Activated CD4-positive, alpha-beta T cell treated with anti-CD3 and anti-CD28 coated beads, Interleukin-10, Interleukin-2, amounts not matched to agents 100 ng/mL and 50 ng/mL, durations not matched to agents 16 hours and 8 hours (primary cell): ENCODE results near the gene KIAA1671.

ENCODE experiments used
- DNase-seq: peaks from one replicate; pipeline ENCODE4 v3.0.0-alpha.2; 2020

The KIAA1671 gene

DNA sequence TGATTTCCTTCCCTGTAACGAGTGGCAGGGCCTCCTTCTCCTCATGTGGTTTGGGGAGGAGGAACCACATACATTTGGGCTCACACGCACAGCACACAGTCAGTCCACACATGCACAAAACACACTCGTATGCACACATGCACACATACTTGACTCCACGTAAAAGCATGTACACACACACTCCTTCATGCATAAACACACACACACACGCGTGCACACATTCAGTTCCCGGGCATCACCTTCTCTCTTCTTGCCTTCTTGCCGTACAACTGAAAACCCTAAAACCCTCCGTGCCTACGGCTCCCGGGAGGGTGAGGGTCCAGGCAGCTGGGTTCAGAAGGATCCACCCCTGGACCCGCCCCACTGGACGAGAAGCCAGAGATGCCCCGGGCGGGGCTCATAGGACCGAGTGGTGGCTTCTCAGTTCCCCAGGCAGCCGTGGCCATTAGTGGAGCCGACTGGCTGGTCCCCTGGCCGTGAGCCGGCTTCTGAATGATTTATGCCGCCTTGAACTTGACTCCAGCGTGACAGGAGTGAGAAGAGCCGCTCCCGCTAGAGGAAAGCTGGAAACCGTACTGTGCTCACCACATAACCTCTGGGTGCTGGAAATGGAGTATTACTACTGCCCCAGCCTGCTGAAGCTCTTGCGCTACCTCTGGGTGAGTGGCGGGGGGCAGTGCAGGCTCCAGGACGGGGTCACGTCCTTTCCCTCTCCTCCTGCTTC is 117.4 kb downstream of the KIAA1671 start:
- DNase-seq = peak; percentile 82

DNA sequence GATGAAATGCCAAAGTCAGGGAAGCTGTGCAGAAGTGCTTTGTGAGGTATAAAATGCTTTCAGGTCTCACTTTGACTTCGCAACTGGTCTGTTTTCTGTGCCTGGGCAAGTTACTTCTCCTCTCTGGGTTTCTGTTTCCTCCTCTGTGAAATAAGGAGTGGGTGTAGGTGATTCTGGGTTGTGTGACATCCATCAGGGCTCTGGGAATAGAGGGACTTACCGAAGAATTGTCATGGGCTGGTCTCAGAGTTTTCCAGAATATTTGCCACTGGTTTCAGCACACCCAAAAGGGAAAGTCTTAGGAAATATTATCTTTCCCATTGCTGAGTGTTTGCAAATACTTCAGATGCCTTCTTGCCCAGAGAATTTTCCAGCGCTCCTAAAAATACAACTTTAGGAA is 118.4 kb downstream of the KIAA1671 start:
- DNase-seq = peak; percentile 75

DNA sequence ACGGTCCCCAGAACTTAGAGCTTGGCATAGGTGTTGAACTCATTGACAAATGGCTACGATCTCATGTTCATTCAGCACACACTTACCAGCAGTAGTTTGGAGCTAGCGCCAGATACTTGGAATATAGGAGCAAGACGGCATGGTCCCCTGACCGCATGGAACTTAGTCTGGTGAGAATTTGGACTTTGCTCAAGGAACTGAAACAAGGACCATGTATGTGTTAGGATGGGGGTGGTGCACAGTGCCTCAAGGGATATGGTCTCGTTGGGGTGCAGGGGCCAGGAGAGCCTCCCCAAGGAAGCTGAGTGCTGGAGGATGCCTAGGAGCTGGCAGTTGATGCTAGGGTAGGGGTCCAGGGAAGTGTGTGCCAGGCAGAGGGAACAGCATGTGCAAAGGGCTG is 119.2 kb downstream of the KIAA1671 start:
- DNase-seq = peak; percentile 41

DNA sequence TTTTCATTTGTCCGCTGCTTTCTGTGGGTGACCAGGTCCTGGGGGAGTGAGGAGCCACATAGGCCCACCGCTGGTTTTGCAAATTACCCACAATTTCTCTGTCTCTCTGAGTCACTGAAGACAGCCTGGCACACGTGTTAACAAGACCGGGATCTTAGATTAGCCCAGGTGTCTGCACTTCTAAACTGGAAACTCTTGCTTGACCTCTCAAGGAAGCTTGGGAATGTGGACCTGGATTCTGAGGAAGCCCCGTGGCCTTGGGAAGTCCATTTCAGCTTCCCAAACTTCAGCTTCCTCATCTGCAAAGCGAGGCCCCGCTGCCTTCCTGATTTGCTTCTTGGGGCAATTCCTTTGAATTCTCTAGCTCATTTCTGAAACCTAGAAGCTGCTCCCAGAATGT is 119.9 kb downstream of the KIAA1671 start:
- peak; percentile 49 for DNase-seq

DNA sequence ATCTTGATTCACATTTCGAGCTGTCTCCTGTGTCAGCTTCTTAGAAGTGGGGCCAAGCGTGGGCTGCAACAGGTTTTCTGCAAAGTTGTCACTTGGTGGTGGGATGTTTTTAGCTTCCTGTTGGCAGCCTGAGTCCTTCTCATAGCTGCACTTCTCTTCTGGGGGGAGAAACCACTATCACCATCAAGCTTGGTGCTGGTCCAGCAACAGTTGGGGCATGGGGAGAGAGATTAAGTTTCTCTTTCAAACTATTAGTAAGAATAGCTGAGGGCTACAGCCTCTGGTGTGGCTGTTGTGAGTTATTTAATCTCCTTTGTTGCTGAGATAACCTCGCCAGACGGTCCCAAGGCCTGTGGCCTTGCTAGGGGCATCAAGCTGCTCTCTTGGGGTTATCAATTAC is 123.8 kb downstream of the KIAA1671 start:
- peak; percentile 80 for DNase-seq

DNA sequence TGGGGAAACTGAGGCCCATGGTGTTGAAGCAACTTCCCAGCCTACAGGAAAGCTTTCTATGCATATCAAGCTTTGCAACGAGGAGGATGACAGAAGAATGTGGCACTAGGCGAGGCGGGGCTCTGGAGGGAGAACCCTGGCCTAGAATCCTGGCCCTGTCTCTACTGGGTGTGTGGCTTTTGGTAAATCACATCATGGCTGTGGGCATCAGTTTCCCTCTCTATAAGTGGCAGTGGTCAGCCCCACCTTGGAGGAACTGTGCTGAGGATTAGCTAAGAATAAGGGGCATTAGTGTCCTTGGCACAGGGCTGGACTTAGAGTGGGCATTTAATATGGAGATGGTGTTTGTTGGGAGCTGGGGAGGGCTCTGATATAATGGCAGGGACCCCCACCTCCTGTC is 124.5 kb downstream of the KIAA1671 start:
- no peak for DNase-seq

DNA sequence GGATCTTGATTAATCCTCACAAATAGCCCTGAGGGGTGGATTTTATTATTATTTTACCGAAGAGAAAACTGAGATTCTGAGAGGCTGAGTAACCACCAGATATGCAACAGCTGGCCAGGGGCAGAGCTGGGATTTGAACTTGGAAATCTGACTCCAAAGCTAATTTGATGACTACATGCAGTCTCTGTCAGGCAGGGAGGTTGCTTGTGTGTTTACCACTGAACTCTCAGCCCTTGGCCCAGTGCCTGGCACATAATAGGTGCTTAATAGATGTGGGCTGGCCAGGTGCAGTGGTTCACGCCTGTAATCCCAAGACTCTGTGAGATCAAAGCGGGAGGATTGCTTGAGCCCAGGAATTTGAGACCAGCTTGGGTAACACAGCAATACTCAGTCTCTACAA is 125.4 kb downstream of the KIAA1671 start:
- DNase-seq = no peak

DNA sequence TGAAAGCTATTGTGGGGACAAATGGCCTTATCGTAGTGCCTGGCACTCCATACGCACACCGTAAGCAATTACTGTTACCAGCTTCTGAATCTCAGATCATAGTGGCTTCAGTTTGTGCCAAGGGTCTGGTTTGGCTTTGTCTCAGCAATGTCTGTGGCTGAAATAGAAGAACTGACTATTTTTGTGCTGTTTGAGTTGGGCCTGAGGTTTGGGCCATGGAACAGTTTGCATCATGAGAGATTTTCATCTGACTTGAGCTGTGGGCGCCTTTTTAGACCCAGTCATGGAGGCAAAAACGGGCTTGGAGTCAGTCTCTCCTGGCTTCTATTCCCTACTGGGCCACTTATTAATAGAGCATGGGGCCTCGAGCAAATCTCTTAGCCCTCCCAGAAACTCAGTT is 126.1 kb downstream of the KIAA1671 start:
- DNase-seq = peak; percentile 50

DNA sequence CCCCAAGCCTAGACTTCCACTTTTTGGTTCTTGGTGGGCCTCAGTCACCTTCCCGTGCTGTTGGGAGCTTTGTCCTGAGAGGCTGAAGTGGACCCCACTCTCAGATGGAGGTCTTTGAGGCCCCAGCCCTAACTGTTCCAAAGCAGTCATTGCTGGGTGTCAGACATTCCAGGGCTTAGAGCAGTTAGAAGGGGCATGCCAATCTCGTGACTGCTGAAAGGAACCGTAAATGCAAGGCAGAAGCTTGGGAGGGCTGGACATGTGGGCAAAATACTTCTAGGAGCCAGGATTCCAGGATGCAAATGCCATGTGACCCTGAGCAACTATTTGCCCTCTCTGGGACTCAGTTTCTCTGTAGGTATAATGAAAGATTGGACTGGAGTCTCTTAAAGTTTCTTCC is 128.3 kb downstream of the KIAA1671 start:
- no peak for DNase-seq

DNA sequence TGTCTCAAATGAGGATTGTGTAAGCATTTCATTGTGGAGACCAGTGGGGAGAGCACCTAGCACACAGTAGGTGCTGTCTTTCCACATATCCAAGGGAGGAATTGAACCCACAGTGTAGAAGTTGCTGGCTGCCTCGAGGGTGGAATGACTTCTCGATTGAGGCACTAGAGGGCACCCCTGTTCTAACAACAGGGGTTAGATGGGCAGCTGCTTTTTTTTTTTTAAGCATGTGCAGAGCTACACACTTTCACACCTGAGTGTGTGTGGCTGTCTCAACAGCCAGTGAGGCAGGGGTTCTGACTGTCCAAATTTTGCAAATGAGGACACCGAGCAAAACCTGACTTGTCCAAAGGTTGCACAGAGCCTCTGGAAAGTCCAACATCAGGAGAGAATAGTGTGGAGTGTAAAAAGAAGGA is 128.9 kb downstream of the KIAA1671 start:
- peak; percentile 76 for DNase-seq

DNA sequence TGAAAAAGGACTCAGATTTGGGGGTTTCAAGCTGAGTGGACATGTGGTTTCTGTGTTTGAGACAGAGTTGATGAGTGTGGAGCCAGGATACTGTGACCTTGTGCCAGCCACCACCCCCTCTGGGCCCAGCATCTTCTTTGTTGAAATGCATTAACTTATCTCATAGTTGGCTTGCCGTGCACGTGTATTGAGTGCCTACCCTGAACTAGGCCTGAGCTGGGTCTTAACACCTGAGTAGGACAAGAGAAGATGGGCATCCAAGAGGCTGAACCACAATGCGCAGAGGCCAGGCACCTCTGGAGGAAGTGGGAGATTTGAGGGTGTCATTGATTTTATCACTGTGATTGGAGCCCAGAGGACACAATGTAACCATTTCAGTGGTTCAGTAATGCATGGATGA is 129.6 kb downstream of the KIAA1671 start:
- peak; percentile 50 for DNase-seq

DNA sequence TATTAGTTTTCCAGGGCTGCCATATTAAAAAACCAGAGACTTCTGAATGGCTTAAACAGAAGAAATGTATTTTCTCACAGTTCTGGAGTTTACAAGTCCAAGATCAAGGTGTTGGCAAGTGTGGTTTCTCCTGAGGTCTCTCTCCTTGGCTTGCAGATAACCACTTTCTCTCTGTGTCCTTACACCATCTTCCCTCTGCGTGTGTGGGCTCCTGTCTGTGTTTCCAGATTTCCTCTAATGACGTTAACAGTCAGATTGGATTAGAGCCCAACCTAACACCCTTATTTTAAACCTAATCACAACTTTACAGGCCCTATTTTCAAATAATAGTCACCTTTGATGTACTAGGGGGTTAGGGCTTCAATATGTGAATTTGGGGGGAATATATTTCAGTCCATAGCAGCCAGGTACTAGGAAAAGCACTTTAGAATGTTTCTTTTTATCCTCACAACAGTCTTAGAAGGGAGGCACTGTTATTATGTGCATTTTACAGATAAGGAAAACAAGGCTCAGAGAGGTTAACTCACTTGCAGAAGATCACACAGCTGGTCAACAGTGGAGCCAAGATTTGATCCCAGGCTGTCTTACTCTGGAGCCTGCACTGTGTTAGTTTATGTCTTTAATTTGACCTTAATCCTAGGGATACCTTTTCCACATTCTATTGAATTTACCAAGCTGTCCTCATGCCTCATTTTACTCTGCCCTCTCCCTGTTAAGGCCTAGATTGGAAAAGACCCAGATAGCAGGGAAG is 130.7 kb downstream of the KIAA1671 start:
- no peak for DNase-seq

DNA sequence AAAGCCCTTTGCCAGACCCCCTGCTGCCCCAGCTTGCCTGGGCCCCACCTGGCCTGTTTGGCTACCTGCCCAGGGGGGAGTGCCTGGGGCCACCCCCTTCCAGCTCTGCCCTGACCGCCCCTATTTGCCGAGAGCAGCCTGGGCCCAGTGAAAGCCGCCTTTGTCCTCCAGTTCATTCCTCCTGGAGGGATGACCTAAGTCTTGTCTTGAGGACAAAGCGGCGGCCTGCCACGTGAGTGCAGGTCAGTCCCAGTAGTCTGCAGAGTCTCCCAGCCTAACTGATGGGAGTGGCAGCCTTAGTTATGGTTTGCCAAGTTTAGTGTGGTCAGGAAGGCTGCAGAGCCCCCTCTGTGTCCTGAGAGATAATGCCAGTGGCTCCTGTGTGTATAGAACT is 131.3 kb downstream of the KIAA1671 start:
- DNase-seq = no peak

DNA sequence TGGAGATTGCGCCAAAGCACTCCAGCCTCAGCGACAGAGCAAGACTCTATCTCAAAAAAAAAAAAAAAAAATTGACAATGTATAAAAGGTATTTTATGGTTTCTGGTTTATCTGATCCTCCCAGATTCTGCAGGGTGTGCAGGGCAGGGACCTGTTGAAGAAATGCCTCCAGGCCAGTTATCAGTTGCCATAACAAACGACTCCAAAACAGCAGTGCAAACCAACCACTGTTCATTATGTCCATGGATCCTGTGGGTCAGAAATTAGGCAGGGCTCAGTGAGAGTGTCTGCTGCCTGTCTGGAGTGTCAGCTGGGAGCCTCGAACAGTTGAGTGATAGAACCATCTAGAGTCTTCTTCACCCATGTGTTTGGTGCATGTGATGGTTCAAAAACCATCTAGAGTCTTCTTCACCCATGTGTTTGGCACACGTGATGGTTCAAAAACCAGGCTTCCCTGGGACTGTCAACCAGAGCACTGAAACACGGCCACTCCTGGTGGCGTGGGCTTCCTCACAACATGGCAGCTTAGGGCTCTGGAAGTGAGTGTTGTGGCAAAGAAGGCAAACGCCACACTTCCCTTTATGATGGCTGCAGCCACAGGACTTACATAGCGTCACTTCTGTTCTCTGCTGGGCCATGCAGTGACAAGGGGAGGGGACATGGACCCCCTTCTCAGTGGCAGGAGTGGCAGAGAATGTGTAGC is 132.0 kb downstream of the KIAA1671 start:
- DNase-seq = no peak

DNA sequence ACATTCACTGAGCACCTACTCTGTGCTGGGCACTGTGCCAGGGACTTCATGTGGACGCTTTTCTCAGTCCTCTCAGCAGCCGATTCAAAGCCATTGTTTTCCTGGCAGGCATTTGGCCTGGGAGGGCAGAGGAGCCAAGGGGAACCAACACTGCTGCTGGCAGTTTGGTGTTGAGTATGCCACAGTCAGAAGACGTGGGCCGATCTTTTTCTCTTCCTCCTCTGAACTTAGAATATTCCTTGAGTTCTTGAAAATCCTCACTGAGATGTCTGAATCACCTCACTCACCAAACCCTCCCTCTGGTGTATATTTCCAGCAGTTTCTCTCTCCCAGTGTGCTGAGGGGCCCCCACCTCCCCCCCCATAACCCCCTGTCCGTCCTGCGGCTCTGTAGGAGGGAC is 132.6 kb downstream of the KIAA1671 start:
- DNase-seq = no peak

DNA sequence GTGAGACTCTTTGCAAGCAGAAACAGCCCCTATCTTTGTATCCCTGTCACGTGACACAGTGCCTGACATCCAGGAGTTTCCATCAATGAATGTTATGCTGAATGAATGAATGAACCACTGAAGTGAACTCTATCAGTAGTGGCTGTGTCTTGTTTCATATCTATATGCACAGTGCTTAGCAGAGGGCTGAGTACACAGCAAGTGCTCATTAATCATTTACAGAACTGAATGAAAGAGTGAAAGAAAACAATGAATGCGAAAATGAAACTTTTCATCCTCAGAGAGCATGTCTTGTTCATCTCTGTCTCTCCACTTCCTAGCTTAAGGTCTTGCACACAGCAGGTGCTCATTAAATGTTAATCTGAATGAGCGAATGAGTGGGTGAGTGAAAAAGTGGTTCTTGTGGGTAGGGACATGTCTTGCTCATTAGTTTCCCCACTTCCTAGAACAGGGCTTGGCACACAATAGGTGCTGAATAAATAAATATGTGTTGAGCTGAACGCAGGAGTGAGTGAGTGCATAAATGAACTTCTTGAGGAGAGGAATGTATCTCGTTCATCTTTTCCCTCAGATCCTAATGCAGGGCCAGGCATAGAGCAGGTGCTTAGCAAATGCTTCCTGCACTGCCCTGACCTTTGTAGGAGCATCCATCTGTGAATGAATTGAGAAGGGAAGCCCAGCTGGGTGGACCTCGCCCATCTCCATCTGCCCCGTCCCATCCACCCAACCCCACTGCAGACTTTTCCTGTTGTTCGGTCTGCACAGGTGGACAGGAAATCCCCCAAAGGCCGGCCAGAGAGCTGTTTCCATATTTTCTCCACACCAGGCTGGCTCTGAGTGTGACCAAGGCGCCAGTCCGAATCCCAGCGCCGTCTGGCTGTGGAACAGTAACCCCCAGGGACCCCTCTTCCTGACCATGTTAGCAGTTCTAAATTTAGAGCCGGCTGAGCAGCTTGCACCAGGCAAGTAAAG is 133.7 kb downstream of the KIAA1671 start:
- peak; percentile 87 for DNase-seq

DNA sequence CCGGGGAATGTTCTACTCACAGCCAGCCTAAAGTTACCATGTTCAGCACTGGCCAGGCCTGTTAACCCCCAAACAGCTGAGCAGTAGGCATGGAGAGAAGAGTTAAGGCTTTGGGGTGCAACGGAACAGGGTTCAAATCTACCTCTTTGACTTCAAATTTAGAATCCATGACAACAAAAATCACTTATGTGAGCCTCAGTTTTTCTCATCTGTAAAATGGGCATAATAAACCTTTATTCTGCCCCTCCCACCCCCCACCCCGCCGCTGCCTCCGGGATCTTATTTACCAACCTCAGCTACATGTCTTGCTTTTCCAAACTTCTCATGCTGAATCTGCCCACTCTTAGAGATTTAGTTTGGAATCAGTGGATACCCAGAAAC is 134.4 kb downstream of the KIAA1671 start:
- DNase-seq = no peak

DNA sequence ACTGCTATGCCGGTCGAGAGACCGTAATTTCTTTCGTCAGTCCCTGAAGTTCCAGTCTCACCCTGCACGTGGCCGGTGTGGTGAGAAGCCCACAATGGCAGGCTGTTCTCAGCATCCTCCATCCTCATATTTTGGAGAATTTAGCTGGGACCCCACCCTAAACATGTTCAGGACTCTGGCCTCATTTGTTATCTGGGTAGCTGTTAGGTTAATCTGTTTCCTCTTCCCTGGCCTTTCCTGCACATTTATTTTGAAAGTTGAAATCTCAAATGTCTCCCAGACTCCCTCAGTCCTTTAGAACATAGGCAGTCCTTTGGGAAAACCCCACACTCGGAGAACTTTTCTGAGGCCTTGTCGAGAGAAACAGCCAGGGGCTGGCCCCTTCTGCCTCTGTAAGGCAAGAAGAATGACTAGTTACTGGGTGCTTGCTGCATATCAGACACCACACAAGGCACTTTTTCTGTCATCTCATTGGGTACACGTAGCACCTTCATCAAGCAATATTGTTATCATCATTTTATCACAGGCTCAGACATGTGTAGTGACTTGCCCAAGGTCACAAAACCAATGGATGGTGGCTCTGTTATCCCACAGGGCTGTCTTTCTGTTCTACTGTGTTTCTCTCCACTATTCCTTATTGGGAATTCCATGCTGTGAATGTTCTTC is 137.8 kb downstream of the KIAA1671 start:
- no peak for DNase-seq

DNA sequence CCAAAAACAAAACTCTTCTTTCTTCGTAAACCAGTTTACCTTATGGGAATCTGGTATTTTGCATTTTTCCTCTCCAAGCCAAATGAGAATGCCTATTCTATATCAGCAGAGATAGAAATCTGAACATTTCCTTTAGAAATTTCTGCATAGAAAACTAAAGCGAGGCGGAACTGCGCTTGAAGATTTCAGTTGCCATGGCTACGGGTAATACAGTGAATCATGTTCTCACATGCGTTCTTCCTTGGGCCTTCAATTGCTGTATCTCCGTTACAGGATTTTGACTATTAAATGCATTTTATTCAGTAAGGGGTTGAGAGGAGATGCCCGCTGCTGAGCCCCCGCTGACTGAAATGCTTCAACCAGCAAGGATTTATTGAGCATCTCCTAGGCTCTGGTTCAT is 138.9 kb downstream of the KIAA1671 start:
- DNase-seq = no peak

DNA sequence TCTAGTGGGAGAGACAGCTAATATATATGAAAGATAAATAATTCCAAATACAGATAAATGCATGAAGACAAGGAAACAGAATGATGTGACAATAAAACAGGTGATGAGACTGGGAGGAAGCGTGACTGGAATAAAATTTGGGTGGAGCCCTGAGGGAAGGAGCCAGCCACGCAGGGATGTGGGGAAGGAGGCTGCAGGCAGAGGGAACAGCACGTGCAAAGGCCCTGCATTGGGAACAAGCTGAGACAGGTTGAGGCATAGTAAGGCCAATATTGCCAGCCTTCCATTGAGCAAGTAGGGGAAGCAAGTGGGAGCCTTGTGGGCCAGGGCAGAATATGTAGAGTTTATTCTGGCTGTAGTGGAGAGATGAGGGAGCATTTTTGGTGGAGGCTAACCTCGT is 139.6 kb downstream of the KIAA1671 start:
- no peak for DNase-seq

DNA sequence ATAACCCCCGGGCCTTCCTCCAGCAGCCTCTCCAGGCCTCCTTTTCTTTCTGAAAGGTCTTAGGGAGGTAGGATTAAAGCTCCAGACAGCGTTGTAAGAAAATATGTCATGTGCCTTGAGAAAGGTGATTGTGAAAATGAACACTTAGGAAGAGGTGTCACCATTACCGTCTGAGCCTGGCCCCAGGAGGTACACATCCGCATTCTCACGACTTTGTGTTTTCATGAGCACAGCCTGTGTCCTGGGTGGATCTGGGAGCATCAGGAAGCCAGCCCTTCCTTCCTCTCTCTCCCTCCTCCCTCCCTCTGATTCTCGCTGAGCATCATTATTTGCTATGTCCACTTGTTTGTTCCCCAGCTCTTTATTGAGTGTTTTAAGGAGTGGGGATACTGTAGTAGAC is 142.1 kb downstream of the KIAA1671 start:
- no peak for DNase-seq

DNA sequence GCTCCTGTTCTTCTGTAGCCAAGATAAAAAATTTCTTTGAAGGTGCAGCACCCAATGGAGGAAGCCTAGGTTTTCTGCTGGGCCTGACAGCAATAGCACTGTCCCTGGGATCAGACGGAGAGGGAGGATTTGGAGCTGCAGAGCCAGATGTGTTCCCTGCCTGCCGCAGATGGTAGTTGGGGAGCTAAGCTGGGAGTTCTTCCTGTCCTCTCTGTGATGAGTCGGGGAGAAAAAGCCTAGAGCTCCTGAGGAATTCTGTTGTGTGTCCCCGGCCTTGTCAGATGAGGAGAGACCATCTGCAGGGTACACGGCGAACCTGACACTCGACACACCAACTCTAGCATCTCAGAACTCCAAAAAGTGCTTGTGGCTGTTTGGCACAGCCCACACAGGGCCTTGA is 143.4 kb downstream of the KIAA1671 start:
- no peak for DNase-seq
